ENCODE data around the gene PLAAT2. TPM values are rescaled to one million over a fixed set of nuclear protein-coding genes. Genes with fewer than 3 reads are reported as not detected.

Gene PLAAT2
- polyA plus RNA-seq, 3 donors = 0.37 to 0.68 TPM; not detected in 1

GRCh38 chr11:63504933-63505586 lies 58.1 kb downstream of the PLAAT2 start:
- DNase-seq (ENCODE audit: extremely low read depth in 1 of 11, low read depth in 9 of 11, low spot score in 4 of 11) = no peak

- DNase-seq (ENCODE audit: extremely low read depth in 1 of 11, low read depth in 9 of 11, low spot score in 4 of 11) = no peak
Observed at GRCh38 chr11:63504054-63504453, 59.1 kb downstream of the PLAAT2 start.

- no peak for DNase-seq (ENCODE audit: extremely low read depth in 1 of 11, low read depth in 9 of 11, low spot score in 4 of 11)
Observed at GRCh38 chr11:63503492-63503891, 59.7 kb downstream of the PLAAT2 start.

Other genes with a start within 250 kb of the PLAAT2 start
- gene SLC22A9, start 193.6 kb downstream of the PLAAT2 start, polyA plus RNA-seq (ENCODE audit: insufficient read length in 3 of 3) = not detected
- under 1 TPM; 0.64 to 0.73 (median 0.70) TPM for gene PLAAT5, start 72.2 kb downstream of the PLAAT2 start, polyA plus RNA-seq (ENCODE audit: insufficient read length in 3 of 3)
- gene LGALS12, start 57.3 kb downstream of the PLAAT2 start, polyA plus RNA-seq (ENCODE audit: insufficient read length in 3 of 3) = under 1 TPM; 0.12 to 0.34 (median 0.17) TPM
- 10 to 100 TPM in 1 of 3 donors, 1 to 10 TPM in 2; 7.1 to 13.2 (median 7.1) TPM for gene PLAAT4, start 26.6 kb downstream of the PLAAT2 start, polyA plus RNA-seq (ENCODE audit: insufficient read length in 3 of 3)
- 10 to 100 TPM; 17.0 to 22.2 (median 19.5) TPM for gene PLAAT3, start 51.1 kb upstream of the PLAAT2 start, polyA plus RNA-seq (ENCODE audit: insufficient read length in 3 of 3)
- 10 to 100 TPM; 16.9 to 17.8 (median 17.5) TPM for gene ATL3, start 108.0 kb upstream of the PLAAT2 start, polyA plus RNA-seq (ENCODE audit: insufficient read length in 3 of 3)
- 100 to 1,000 TPM; 156 to 180 (median 173) TPM for gene RTN3, start 118.1 kb upstream of the PLAAT2 start, polyA plus RNA-seq (ENCODE audit: insufficient read length in 3 of 3)
- 10 to 100 TPM; 42.8 to 50.5 (median 45.3) TPM for gene ZFTA, start 205.4 kb upstream of the PLAAT2 start, polyA plus RNA-seq (ENCODE audit: insufficient read length in 3 of 3)